MM.1S (cell line): Measurements from ENCODE around the gene KCNK4.
"Not testable (repeated sequence)": the region's sequence is repeated elsewhere in the genome, so short reads cannot be mapped to it uniquely, and the experiment has no call there.

Experiments used
- DNase-seq: peaks from one replicate; pipeline ENCODE4 v3.0.0-alpha.2; 2015
- H2AFZ ChIP-seq: fragments of 300-600 bp; sonication (generic); 2 replicates; pipeline ENCODE4 v1.6.0; 2016; ENCODE audit warnings: antibody characterized with exemption, low read length
- H3F3A ChIP-seq: fragments of 300-600 bp; sonication (generic); 2 replicates; pipeline ENCODE4 v1.6.1; 2016; ENCODE audit warnings: mild to moderate bottlenecking, antibody characterized with exemption, low read length, moderate library complexity, mixed read lengths; ENCODE audit not compliant: insufficient read depth
- H3K27ac ChIP-seq: fragments of 300-600 bp; sonication (generic); 2 replicates; pipeline ENCODE4 v1.5.1; 2016; ENCODE audit warnings: mild to moderate bottlenecking, low read length
- H3K27me3 ChIP-seq: fragments of 300-600 bp; sonication (generic); replicated peaks from 2 replicates; pipeline ENCODE4 v1.6.0; 2016; ENCODE audit warnings: low read length; ENCODE audit not compliant: insufficient read depth
- H3K36me3 ChIP-seq: fragments of 300-600 bp; sonication (generic); replicated peaks from 2 replicates; pipeline ENCODE4 v1.6.1; 2016; ENCODE audit warnings: mild to moderate bottlenecking, low read length, mixed read lengths; ENCODE audit not compliant: insufficient read depth
- H3K4me1 ChIP-seq: fragments of 300-600 bp; sonication (generic); 2 replicates; pipeline ENCODE4 v1.6.1; 2016; ENCODE audit warnings: low read length, mixed read lengths
- H3K4me2 ChIP-seq: fragments of 300-600 bp; sonication (generic); 2 replicates; pipeline ENCODE4 v1.6.0; 2016; ENCODE audit warnings: low read depth, low read length
- H3K4me3 ChIP-seq: fragments of 300-600 bp; sonication (generic); 2 replicates; pipeline ENCODE4 v1.5.1; 2016; ENCODE audit warnings: low read length, mixed read lengths
- H3K79me2 ChIP-seq: fragments of 300-600 bp; sonication (generic); 2 replicates; pipeline ENCODE4 v1.6.1; 2016; ENCODE audit warnings: mixed run types, low read length, mixed read lengths
- H3K9ac ChIP-seq: fragments of 300-600 bp; sonication (generic); 2 replicates; pipeline ENCODE4 v1.6.1; 2016; ENCODE audit warnings: low read length, mixed read lengths
- H3K9me2 ChIP-seq: fragments of 300-600 bp; sonication (generic); replicated peaks from 2 replicates; pipeline ENCODE4 v1.6.1; 2016; ENCODE audit warnings: mild to moderate bottlenecking, low read length, mixed read lengths; ENCODE audit not compliant: insufficient read depth
- H3K9me3 ChIP-seq: fragments of 300-600 bp; sonication (generic); replicated peaks from 2 replicates; pipeline ENCODE4 v1.6.1; 2016; ENCODE audit warnings: mild to moderate bottlenecking, low read length, mixed read lengths; ENCODE audit not compliant: insufficient read depth
- H4K20me1 ChIP-seq: fragments of 300-600 bp; sonication (generic); 2 replicates; pipeline ENCODE4 v1.6.1; 2016; ENCODE audit warnings: mild to moderate bottlenecking, low read length, moderate library complexity, mixed read lengths; ENCODE audit not compliant: insufficient read depth
- CTCF ChIP-seq: fragments of 300-600 bp; sonication (generic); IDR thresholded peaks from 2 replicates; pipeline ENCODE4 v1.5.1; 2016; ENCODE audit warnings: antibody characterized with exemption, low read length, mixed read lengths
- EZH2 ChIP-seq: fragments of 300-600 bp; sonication (generic); optimal IDR thresholded peaks from 2 replicates; pipeline ENCODE3; 2017; ENCODE audit warnings: low read depth, mild to moderate bottlenecking, antibody characterized with exemption, low read length, mixed read lengths
- EZH2phosphoT487 ChIP-seq: fragments of 300-600 bp; sonication (generic); IDR thresholded peaks from 2 replicates; pipeline ENCODE4 v1.6.1; 2018; ENCODE audit warnings: antibody characterized with exemption, low read length

KCNK4 gene

DNA sequence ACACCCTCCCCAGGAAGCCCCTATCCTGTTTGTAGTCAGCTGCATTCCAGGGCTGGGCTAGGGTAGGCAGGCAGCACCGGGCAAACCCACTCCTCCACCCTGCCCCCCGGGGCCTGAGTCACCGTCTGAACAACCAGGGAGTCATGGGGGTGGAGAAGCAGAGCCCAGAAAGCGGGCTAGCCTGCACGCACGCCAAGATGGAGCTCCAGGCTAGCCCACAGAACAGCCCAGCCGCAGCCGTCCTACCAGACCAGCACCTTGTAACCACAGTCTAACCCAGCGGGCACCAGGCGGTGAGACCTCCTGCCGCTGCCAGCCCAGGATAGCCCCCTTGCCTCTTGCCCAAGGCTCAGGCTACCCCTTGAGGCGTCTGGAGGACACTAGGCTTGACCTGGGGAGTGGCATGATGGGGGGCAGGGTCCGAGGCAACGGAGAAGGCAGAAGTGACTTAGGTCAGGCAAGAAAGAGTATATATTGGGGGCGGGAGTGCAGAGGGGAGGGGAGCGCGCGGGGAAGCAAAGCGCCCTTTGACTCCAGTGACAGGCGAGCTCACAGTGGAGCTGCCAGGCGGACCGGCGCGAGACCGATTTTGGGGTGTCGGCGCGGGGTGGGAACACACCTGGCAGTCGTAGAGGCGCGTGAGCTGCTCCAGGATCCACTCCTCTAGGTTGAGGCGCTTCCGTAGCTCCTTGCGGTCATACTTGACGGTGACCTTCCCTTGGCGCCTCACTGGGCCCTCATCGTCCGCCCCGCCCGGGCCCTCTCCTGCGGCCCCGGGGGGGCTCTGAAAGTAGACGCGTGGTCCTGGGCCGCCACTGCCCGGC is 45.1 kb upstream of the KCNK4 start:
- peaks cover 40% of the 10 kb centered on the region for H3K79me2 ChIP-seq
- peaks cover 6% of the 10 kb centered on the region; the same call in 1 of the 2 replicates for H3K4me1 ChIP-seq
- TF ChIP-seq EZH2phosphoT487 (no peak), CTCF (no peak), EZH2 (no peak)
- H3K9ac ChIP-seq: peak overlapping the region; percentile 86
- H3K4me3 ChIP-seq: peak overlapping the region; percentile 99
- H3K36me3 ChIP-seq: no peaks in the 10 kb centered on the region
- H3K27me3 ChIP-seq: peaks cover 5% of the 10 kb centered on the region; the same call in 1 of the 2 replicates
- peak overlapping the region; percentile 47; the same call in 1 of the 2 replicates for H3K27ac ChIP-seq
- peak overlapping the region; percentile 84 for H3K4me2 ChIP-seq
- no peaks in the 10 kb centered on the region for H3K9me3 ChIP-seq
- no peaks in the 10 kb centered on the region for H4K20me1 ChIP-seq
- peaks cover 13% of the 10 kb centered on the region for H3F3A ChIP-seq
- H2AFZ ChIP-seq: 0 out of 2 replicates have a peak overlapping the region, but pooled peaks have one; percentile 34
- peak; percentile 55 for DNase-seq
- no peaks in the 10 kb centered on the region for H3K9me2 ChIP-seq

DNA sequence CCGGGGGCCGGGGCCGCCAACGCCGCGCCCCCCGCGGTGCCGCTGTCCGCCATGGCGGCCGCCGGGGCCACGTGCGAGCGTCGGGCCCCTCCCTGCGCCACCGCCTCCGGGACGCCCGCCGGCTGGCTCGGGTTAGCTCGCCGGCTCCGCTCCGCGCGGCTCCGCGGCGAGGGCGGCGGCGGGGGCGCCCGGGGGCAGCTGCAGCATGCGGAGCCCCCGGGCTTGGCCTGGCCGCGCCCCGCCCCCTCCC is 44.6 kb upstream of the KCNK4 start:
- Histone ChIP-seq H3K79me2 (peaks cover 39% of the 10 kb centered on the region), H3F3A (peaks cover 13% of the 10 kb centered on the region; the same call in 1 of the 2 replicates)
- not testable (repeated sequence) for H3K36me3 ChIP-seq, H3K4me1 ChIP-seq, H3K4me2 ChIP-seq, H4K20me1 ChIP-seq, H2AFZ ChIP-seq, H3K9ac ChIP-seq, DNase-seq, H3K9me3 ChIP-seq, H3K27ac ChIP-seq, H3K27me3 ChIP-seq, H3K4me3 ChIP-seq, H3K9me2 ChIP-seq

GRCh38 chr11:64246871-64247728 is 44.0 kb upstream of the KCNK4 start, which contains the start of gene PPP1R14B:
TSS of gene PPP1R14B (minus strand) at chr11:64246943. CDS start at chr11:64246673, 270 bp downstream.
- Histone ChIP-seq H3K4me2 (peak within 1 kb of the TSS; percentile 100), H2AFZ (peak within 1 kb of the TSS; percentile 90), H3K9me2 (no peaks in the 10 kb centered on the region), H3K9ac (peak within 1 kb of the TSS; percentile 86), H3K27ac (peak within 1 kb of the TSS; percentile 47), H3K4me3 (peak within 1 kb of the TSS; percentile 99), H3K79me2 (peaks cover 39% of the 10 kb centered on the region), H3F3A (peaks cover 13% of the 10 kb centered on the region; the same call in 1 of the 2 replicates), H3K36me3 (no peaks in the 10 kb centered on the region), H3K27me3 (peaks cover 5% of the 10 kb centered on the region; the same call in 1 of the 2 replicates), H3K9me3 (no peaks in the 10 kb centered on the region), H3K4me1 (peaks cover 6% of the 10 kb centered on the region; the same call in 1 of the 2 replicates), H4K20me1 (no peaks in the 10 kb centered on the region)
- TF ChIP-seq EZH2phosphoT487: no peak
- peak; percentile 83 for DNase-seq

GRCh38 chr11:64247729-64248531 is 43.2 kb upstream of the KCNK4 start:
- Histone ChIP-seq H3K27ac (no peak overlapping the region), H3K9ac (no peak overlapping the region), H2AFZ (peak overlapping the region; percentile 90), H3K4me1 (no peaks in the 10 kb centered on the region; the same call in 1 of the 2 replicates), H3K4me3 (peak overlapping the region; percentile 82), H3K27me3 (peaks cover 5% of the 10 kb centered on the region; the same call in 1 of the 2 replicates), H3F3A (peaks cover 13% of the 10 kb centered on the region; the same call in 1 of the 2 replicates), H3K36me3 (no peaks in the 10 kb centered on the region), H3K4me2 (peak overlapping the region; percentile 100), H4K20me1 (no peaks in the 10 kb centered on the region), H3K9me2 (no peaks in the 10 kb centered on the region), H3K79me2 (peaks cover 36% of the 10 kb centered on the region), H3K9me3 (no peaks in the 10 kb centered on the region)
- no peak for TF ChIP-seq EZH2
- no peak for TF ChIP-seq EZH2phosphoT487
- no peak for TF ChIP-seq CTCF
- DNase-seq: no peak
